HepG2 (cell line): ENCODE measurements around the gene NOL4L. TPM values are rescaled to one million over a fixed set of nuclear protein-coding genes. Genes with fewer than 3 reads are reported as not detected.

Source experiments
- FOXM1 ChIP-seq: sonication (generic); formaldehyde crosslinking; IDR thresholded peaks from 2 replicates; pipeline ENCODE4 v1.5.0; 2020; ENCODE audit warnings: missing genetic modification reagents
- HIVEP1 ChIP-seq: sonication (generic); formaldehyde crosslinking; IDR thresholded peaks from 2 replicates; pipeline ENCODE4 v1.4.0; 2020; ENCODE audit warnings: mild to moderate bottlenecking, missing genetic modification reagents
- KDM5A ChIP-seq: fragments of 200-600 bp; sonication (generic); IDR thresholded peaks from 2 replicates; pipeline ENCODE4 v1.7.0; 2018; ENCODE audit warnings: antibody characterized with exemption, mild to moderate bottlenecking, low read length, borderline replicate concordance
- KLF6 ChIP-seq: IDR thresholded peaks from 2 replicates; pipeline ENCODE4 v1.8.0; 2016; ENCODE audit warnings: missing biosample characterization, missing genetic modification reagents
- MEF2D ChIP-seq: sonication (generic); formaldehyde crosslinking; IDR thresholded peaks from 2 replicates; pipeline ENCODE4 v1.5.1; 2020; ENCODE audit warnings: mild to moderate bottlenecking, missing genetic modification reagents
- MTA3 ChIP-seq: sonication (generic); formaldehyde crosslinking; IDR thresholded peaks from 2 replicates; pipeline ENCODE4 v1.4.0; 2020; ENCODE audit warnings: missing genetic modification reagents
- NCOA1 ChIP-seq: sonication (generic); formaldehyde crosslinking; IDR thresholded peaks from 2 replicates; pipeline ENCODE4 v1.9.0; 2021; ENCODE audit warnings: missing genetic modification reagents
- NR2F1 ChIP-seq, 2 experiments: fragments of 450-650 bp in 1 of 2; formaldehyde crosslinking in 1 of 2; IDR thresholded peaks; 2 replicates each; pipeline versions ENCODE4 v1.5.0 to v1.6.1; 2016 to 2020; ENCODE audit warnings: mild to moderate bottlenecking in 1 of 2, missing compliant biosample characterization in 1 of 2, missing genetic modification reagents in 1 of 2, moderate library complexity in 1 of 2
- NR2F6 ChIP-seq, 2 experiments: IDR thresholded peaks; 2 replicates each; pipeline ENCODE4 v1.6.1; 2016; ENCODE audit warnings: antibody characterized with exemption in 1 of 2, mild to moderate bottlenecking in 1 of 2
- POGZ ChIP-seq: sonication (generic); formaldehyde crosslinking; IDR thresholded peaks from 2 replicates; pipeline ENCODE4 v1.4.0; 2020; ENCODE audit warnings: mild to moderate bottlenecking, missing genetic modification reagents
- POLR2A ChIP-seq, 2 experiments: IDR thresholded peaks; 2 replicates each; pipeline ENCODE4 v1.6.1; 2011; ENCODE audit warnings: low read depth in 2 of 2, low read length in 2 of 2, mild to moderate bottlenecking in 1 of 2, moderate library complexity in 1 of 2; ENCODE audit not compliant: insufficient read depth in 1 of 2
- RARA ChIP-seq: IDR thresholded peaks from 2 replicates; pipeline ENCODE4 v1.6.1; 2016; ENCODE audit warnings: missing genetic modification reagents, missing compliant biosample characterization
- RXRA ChIP-seq: sonication (generic); formaldehyde crosslinking; IDR thresholded peaks from 2 replicates; pipeline ENCODE4 v1.5.1; 2020; ENCODE audit warnings: missing genetic modification reagents
- SOX13 ChIP-seq, 3 experiments: fragments of 450-650 bp in 1 of 3; sonication (generic) in 1 of 3; formaldehyde crosslinking in 1 of 3; IDR thresholded peaks in 2 of 3; conservative IDR thresholded peaks in 1 of 3; 2 replicates each; pipeline versions ENCODE4 v1.5.0 to v1.6.1; 2016 to 2020; ENCODE audit warnings: antibody characterized with exemption in 1 of 3, mild to moderate bottlenecking in 1 of 3, missing compliant biosample characterization in 1 of 3, missing genetic modification reagents in 1 of 3, moderate library complexity in 1 of 3
- STAG1 ChIP-seq: sonication (generic); formaldehyde crosslinking; IDR thresholded peaks from 2 replicates; pipeline ENCODE4 v1.4.0; 2020; ENCODE audit warnings: missing genetic modification reagents
- TBX2 ChIP-seq: sonication (generic); formaldehyde crosslinking; IDR thresholded peaks from 2 replicates; pipeline ENCODE4 v1.5.0; 2020; ENCODE audit warnings: missing genetic modification reagents, mild to moderate bottlenecking, borderline replicate concordance
- WIZ ChIP-seq: sonication (generic); formaldehyde crosslinking; IDR thresholded peaks from 2 replicates; pipeline ENCODE4 v1.5.1; 2020; ENCODE audit warnings: mild to moderate bottlenecking, missing genetic modification reagents
- YEATS4 ChIP-seq: sonication (generic); formaldehyde crosslinking; IDR thresholded peaks from 2 replicates; pipeline ENCODE4 v1.4.0; 2020; ENCODE audit warnings: missing genetic modification reagents, borderline replicate concordance
- ZFP1 ChIP-seq: IDR thresholded peaks from 2 replicates; pipeline ENCODE4 v1.6.1; 2016
- ZNF577 ChIP-seq: sonication (generic); formaldehyde crosslinking; IDR thresholded peaks from 2 replicates; pipeline ENCODE4 v1.4.0; 2020; ENCODE audit warnings: mild to moderate bottlenecking, low read depth, missing genetic modification reagents, borderline replicate concordance
- ZNF589 ChIP-seq: sonication (generic); formaldehyde crosslinking; conservative IDR thresholded peaks from 2 replicates; pipeline ENCODE4 v1.8.0; 2022; ENCODE audit warnings: mild to moderate bottlenecking, moderate library complexity, missing genetic modification reagents
- polyA plus RNA-seq, 8 experiments: library from polyadenylated mRNA; depleted of rRNA in 3 of 8; stranded (reverse) in 7 of 8; unstranded in 1 of 8; fragments of >200 nt; fragmentation: Illumina TruSeq in 4 of 8; extraction: Trizol in 4 of 8; gene quantifications; 2 replicates each; pipeline versions ENCODE4 v1.2.1 to v1.2.3, GENCODE V29; 2011 to 2016; ENCODE audit warnings: low read depth in 4 of 8, missing spikeins in 1 of 8, mixed read lengths in 1 of 8; ENCODE audit not compliant: insufficient read depth in 1 of 8
- total RNA-seq, 5 experiments: library from RNA; depleted of rRNA; stranded (reverse); fragments of >200 nt; fragmentation: Illumina TruSeq; extraction: Trizol; gene quantifications; 2 replicates each; pipeline ENCODE4 v1.2.3, GENCODE V29; 2016; ENCODE audit warnings: low read depth in 1 of 5
- TF ChIP-seq, protein P1 (sequence below): sonication (generic); formaldehyde crosslinking; IDR thresholded peaks from 2 replicates; pipeline ENCODE4 v1.8.0; 2022; ENCODE audit warnings: missing genetic modification reagents, mild to moderate bottlenecking, inconsistent platforms, borderline replicate concordance
- TF ChIP-seq, protein P2 (sequence below): sonication (generic); formaldehyde crosslinking; IDR thresholded peaks from 2 replicates; pipeline ENCODE4 v1.5.1; 2020; ENCODE audit warnings: missing genetic modification reagents, mild to moderate bottlenecking, borderline replicate concordance
- TF ChIP-seq, protein P3 (sequence below): sonication (generic); formaldehyde crosslinking; IDR thresholded peaks from 2 replicates; pipeline ENCODE4 v1.4.0; 2020; ENCODE audit warnings: mild to moderate bottlenecking, missing genetic modification reagents
- TF ChIP-seq, protein P4 (sequence below): sonication (generic); formaldehyde crosslinking; IDR thresholded peaks from 2 replicates; pipeline ENCODE4 v1.8.0; 2022; ENCODE audit warnings: mild to moderate bottlenecking, missing genetic modification reagents, borderline replicate concordance

The NOL4L gene
- total and polyA plus RNA-seq, 2 of the 13 experiments (the other 11 are each of a cell fraction or from before 2014, with no cell fraction given) = 16.6 to 35.4 TPM

DNA sequence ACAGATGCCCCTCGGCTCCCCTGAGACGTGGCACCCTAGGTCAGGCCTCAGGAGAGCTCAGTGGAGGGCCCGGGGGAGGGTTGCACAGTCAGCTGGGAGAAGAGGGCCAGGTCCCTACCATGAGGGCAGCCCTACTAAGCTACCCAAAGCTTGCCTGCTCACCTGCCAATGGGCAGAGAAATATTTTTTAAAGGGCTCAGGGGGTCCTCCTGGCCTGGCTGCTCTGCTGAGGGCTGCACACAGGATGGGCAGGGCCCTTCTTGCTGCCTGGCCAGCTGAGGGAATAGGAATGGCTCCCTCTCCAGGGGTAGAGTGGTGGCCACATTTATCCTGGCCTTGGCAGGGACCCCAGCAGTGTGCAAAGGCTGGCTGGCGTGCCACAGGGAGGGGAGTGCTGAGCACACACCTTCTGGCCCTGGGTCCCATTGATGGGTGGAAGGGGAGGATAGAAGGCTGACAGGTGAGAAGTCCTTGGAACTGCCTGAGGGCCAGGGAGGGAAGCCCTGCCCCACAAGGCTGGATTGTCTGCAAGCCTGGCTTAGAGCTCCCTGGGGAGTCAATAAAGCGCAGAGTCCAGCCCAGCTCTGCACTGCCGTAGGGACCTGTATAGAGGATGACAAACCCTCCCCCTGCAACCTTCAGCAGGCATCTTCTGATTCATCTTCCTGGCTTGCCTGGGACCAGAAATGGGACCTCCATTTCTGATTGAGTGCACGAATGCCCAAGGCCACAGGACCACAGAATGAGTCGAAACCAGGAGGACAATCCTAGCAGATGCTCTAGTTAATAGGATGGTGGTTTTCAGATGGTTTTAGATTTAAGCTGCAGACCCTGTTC is 62.1 kb downstream of the NOL4L start (continued):
- TF ChIP-seq RXRA (CRISPR knock-in tag) (peak; percentile 73), ZFP1 (CRISPR knock-in tag) (no peak; the same call in 1 of the 2 replicates), STAG1 (peak; percentile 72), NR2F6 (IDR thresholded peaks at IDR 0.05) (peak; percentile 72), NR2F6 (CRISPR knock-in tag; IDR thresholded peaks at IDR 0.05) (peak; percentile 78), MEF2D (CRISPR knock-in tag) (no peak; the same call in 1 of the 2 replicates), POGZ (peak; percentile 56; the same call in 1 of the 2 replicates), KDM5A (no peak), NR2F1 (CRISPR knock-in tag; IDR thresholded peaks at IDR 0.05) (peak; percentile 39 to 44; a peak in 3 of 4 replicates), TBX2 (peak; percentile 79; the same call in 1 of the 2 replicates), WIZ (CRISPR knock-in tag) (no peak), RARA (peak; percentile 88), ZNF589 (no peak), HIVEP1 (CRISPR knock-in tag) (no peak), KLF6 (0 out of 2 replicates have a peak, but pooled peaks have one; percentile 48), ZNF577 (CRISPR knock-in tag) (no peak), YEATS4 (CRISPR knock-in tag) (peak; percentile 76; the same call in 1 of the 2 replicates), FOXM1 (CRISPR knock-in tag) (no peak), NCOA1 (peak; percentile 51), MTA3 (no peak), POLR2A (IDR thresholded peaks at IDR 0.05; ENCODE audit: insufficient read depth in 1 of 2, low read depth in 2 of 2, low read length in 2 of 2) (no peak), SOX13 (IDR thresholded peaks at IDR 0.05) (0 out of 2 replicates have a peak, but pooled peaks have one; percentile 16), SOX13 (CRISPR knock-in tag; conservative IDR thresholded peaks at IDR 0.05 in 1 of 2, IDR thresholded peaks at IDR 0.05 in 1 of 2) (peak in 1 of 2 experiments; percentile 79; a peak in 2 of 4 replicates)
- TF ChIP-seq, protein P1, sequence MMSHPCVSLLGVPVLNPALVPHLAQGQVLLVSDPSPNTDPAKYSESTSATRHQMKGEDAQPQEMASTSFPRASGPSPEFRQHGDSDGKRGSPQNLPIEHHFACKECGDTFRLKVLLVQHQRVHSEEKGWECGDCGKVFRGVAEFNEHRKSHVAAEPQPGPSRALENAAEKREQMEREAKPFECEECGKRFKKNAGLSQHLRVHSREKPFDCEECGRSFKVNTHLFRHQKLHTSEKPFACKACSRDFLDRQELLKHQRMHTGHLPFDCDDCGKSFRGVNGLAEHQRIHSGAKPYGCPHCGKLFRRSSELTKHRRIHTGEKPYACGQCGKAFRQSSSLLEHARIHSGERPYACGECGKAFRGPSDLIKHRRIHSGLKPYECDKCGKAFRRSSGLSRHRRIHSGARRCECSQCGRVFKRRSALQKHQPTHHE (CRISPR knock-in tag) = 0 out of 2 replicates have a peak, but pooled peaks have one; percentile 70
- TF ChIP-seq, protein P2, sequence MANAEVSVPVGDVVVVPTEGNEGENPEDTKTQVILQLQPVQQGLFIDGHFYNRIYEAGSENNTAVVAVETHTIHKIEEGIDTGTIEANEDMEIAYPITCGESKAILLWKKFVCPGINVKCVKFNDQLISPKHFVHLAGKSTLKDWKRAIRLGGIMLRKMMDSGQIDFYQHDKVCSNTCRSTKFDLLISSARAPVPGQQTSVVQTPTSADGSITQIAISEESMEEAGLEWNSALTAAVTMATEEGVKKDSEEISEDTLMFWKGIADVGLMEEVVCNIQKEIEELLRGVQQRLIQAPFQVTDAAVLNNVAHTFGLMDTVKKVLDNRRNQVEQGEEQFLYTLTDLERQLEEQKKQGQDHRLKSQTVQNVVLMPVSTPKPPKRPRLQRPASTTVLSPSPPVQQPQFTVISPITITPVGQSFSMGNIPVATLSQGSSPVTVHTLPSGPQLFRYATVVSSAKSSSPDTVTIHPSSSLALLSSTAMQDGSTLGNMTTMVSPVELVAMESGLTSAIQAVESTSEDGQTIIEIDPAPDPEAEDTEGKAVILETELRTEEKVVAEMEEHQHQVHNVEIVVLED (CRISPR knock-in tag) = no peak
- TF ChIP-seq, protein P3, sequence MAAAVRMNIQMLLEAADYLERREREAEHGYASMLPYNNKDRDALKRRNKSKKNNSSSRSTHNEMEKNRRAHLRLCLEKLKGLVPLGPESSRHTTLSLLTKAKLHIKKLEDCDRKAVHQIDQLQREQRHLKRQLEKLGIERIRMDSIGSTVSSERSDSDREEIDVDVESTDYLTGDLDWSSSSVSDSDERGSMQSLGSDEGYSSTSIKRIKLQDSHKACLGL (CRISPR knock-in tag) = no peak
- TF ChIP-seq, protein P4, sequence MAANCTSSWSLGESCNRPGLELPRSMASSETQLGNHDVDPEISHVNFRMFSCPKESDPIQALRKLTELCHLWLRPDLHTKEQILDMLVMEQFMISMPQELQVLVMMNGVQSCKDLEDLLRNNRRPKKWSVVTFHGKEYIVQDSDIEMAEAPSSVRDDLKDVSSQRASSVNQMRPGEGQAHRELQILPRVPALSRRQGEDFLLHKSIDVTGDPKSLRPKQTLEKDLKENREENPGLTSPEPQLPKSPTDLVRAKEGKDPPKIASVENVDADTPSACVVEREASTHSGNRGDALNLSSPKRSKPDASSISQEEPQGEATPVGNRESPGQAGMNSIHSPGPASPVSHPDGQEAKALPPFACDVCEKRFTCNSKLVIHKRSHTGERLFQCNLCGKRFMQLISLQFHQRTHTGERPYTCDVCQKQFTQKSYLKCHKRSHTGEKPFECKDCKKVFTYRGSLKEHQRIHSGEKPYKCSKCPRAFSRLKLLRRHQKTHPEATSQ (CRISPR knock-in tag) = 0 out of 2 replicates have a peak, but pooled peaks have one; percentile 74
